ENCODE results near the gene NRG3.

The NRG3 gene

DNA sequence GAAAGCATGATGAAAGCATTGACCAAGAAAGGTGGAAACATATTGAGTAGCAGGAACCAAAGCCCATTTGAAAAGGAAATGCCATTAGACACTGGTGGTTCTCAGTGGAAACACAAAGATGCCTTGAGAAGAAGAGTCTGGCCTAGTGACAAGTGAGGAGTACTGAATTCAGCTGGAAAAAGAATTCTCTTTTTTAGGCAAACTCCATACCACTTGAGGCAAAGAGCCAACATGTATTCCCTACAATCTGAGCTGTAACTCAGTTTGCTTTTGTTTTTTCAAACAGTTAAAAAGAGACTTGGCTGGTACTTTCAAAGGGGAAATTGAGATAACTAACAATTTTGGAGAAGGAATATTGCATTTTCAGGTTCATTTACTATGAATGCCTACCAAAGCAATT lies 624.0 kb downstream of the NRG3 start:
- DNase-seq: no peak

DNA sequence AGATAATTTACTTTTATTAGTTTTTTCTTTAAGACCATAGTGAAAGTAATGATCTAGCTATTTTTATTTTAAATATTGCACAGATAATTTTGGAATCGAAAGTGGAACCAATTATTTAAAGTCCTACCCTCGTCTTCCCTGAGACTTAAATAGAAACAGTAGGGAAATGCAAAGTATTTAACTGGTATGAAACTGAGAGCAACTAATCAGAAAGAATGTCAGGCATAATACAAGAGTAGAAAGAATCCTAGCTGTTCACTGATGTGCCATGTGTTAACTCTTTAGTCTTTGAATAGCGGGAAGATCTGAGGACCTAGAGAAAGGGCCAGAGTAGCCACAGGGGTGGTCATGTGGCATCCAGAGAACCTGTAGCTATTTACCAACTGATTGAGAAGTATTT lies 630.0 kb downstream of the NRG3 start:
- no peak for DNase-seq

- no peak for DNase-seq
Observed at GRCh38 chr10:82506680-82507376, 631.8 kb downstream of the NRG3 start.

DNA sequence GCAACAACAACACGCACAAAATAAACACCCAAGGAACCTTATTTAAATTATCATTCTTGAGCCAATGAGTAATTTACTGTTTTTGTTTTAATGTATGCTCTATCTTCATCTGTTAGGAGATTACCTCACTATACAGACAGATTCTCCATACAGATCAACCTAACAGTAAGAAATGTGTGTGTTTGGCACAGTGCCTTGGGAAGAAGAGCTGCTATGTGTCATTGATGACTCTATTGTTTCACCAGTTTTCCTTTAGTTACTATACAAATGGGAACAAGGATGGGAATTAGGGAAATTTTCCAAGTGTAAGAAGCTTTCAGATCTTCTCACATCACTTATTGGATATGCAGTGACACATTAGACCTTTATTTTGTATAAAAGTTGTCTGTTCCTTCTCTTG lies 640.3 kb downstream of the NRG3 start:
- no peak for DNase-seq

DNA sequence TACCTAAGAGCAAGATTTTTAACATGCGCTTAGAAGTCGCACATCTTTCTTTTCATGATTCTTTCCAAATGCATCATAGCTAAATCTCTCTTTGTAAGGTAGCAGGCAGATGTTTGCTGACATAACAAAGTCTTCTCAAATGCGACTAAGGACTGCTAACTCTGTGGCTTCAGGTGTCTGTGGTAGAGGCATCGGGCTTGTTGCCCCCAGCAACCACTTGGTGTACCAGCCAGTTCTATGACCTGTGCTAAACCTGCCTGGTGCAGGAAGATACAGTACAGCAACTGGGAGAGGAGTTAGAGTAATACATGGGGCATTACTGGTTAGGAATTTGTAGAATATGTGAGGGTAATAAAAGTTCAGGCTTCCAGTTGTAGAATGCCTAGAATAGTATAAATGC lies 654.1 kb downstream of the NRG3 start:
- no peak for DNase-seq

- no peak for DNase-seq
Observed at GRCh38 chr10:82535457-82535856, 660.5 kb downstream of the NRG3 start.

DNA sequence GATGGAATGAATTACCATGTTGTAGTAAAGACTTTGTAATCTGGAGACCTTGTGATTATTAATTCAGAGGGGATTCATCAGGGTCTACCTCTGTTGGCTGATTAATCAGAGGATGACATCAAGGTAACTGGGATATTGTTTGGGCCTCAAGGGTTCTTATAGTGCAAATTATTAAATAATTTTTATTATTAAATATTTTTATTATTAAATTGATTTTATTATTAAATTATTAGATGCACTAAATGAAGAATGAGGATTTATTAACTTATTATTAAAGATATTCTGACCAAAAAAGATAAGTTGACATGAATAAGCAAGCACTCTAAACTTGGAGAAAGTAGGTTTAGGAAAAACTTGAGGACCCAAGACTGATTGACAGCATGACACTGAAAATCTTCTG lies 661.7 kb downstream of the NRG3 start:
- no peak for DNase-seq

- DNase-seq: no peak
Observed at GRCh38 chr10:82538272-82538671, 663.3 kb downstream of the NRG3 start.

- DNase-seq: no peak
Observed at GRCh38 chr10:82543631-82544030, 668.6 kb downstream of the NRG3 start.

GRCh38 chr10:82544377-82544776 lies 669.4 kb downstream of the NRG3 start:
- DNase-seq: no peak

- no peak for DNase-seq
Observed at GRCh38 chr10:82551506-82551905, 676.5 kb downstream of the NRG3 start.

GRCh38 chr10:82552267-82552666 lies 677.3 kb downstream of the NRG3 start:
- no peak for DNase-seq

GRCh38 chr10:82554381-82554780 lies 679.4 kb downstream of the NRG3 start:
- DNase-seq: no peak

- DNase-seq: no peak
Observed at GRCh38 chr10:82558014-82558607, 683.1 kb downstream of the NRG3 start.

- DNase-seq: no peak
Observed at GRCh38 chr10:82564353-82565196, 689.6 kb downstream of the NRG3 start.

DNA sequence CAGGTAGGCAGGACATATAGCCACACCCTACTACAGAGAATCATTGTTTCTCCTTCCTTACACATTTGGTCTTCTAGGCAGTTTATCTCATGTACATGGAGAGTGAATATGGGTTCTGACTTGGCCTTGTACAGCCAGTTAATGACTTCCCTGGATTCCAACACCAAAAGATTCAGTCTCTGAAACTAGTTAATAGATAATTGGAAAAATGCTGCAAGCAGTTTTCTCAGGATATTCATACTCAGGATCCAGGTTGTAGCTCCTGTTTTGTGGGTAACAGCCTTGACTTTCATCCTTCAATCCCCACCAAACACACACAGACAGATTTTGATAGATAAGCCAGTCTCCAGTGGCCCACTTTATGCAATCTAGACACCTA lies 690.2 kb downstream of the NRG3 start:
- DNase-seq: no peak

- DNase-seq: no peak
Observed at GRCh38 chr10:82572744-82573143, 697.8 kb downstream of the NRG3 start.

DNA sequence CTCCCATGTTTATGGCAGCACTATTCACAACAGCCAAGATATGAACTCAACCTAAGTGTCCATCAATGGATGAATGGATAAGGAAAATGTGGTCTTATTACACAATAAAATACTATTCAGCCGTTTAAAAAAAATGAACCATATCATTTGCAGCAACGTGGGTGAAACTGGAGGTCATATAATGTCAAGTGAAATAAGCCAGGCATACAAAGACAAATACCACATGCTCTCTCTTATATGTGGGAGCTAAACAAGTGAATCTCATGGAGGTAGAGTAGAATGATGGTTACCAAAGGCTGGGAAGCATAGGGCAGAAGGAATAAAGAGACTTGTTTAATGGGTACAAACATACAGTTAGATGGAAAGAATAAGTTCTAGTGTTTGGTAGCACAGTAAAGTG lies 699.1 kb downstream of the NRG3 start:
- no peak for DNase-seq

DNA sequence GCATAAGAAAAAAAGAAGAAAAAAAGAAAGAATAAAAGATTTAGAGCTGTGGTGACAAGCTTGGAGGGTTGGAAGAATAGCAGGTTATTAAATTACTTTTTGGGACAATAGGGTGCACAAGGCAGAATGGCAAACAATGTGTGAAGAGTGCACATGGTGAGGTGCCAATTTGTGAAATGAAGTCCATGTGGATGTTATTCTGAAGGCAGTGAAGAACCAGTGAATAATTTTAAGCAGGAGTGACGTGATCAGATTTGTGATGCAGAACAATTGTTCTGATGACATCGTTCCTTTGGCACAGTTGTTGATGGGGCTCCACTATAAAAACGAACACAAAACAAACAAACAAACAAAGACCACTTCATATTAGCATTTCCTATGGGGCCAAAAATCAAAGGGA lies 700.3 kb downstream of the NRG3 start:
- no peak for DNase-seq

GRCh38 chr10:82576093-82576492 lies 701.1 kb downstream of the NRG3 start:
- no peak for DNase-seq

DNA sequence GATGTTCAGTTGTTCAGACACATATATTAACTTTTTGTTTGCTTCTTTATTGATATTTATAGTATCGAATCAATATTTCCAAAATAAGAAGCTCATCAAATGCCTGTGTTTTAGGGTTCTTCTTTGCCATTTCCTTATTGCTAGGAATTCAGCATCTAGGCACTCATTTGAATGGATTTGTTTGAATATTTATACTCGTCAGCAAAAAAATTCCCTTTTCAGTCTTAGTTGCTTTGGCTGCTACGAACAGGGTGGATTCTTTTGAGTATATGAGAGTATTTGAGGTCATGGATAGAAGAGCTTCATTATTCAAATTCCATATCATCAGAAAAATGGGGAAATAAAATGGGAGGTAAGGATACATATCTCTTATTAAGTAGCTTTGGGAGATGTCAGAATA lies 706.9 kb downstream of the NRG3 start:
- DNase-seq: no peak

GRCh38 chr10:82591421-82591820 lies 716.4 kb downstream of the NRG3 start:
- DNase-seq: no peak

- DNase-seq: no peak
Observed at GRCh38 chr10:82597840-82598239, 722.8 kb downstream of the NRG3 start.

GRCh38 chr10:82609845-82610244 lies 734.9 kb downstream of the NRG3 start:
- no peak for DNase-seq

Measured in stimulated activated CD4-positive, alpha-beta T cell treated with anti-CD3 and anti-CD28 coated beads, Interleukin-4, amount 100 ng/mL, for 24 hours (primary cell).